Measurements from ENCODE around the gene IQSEC1.

Gene IQSEC1

DNA sequence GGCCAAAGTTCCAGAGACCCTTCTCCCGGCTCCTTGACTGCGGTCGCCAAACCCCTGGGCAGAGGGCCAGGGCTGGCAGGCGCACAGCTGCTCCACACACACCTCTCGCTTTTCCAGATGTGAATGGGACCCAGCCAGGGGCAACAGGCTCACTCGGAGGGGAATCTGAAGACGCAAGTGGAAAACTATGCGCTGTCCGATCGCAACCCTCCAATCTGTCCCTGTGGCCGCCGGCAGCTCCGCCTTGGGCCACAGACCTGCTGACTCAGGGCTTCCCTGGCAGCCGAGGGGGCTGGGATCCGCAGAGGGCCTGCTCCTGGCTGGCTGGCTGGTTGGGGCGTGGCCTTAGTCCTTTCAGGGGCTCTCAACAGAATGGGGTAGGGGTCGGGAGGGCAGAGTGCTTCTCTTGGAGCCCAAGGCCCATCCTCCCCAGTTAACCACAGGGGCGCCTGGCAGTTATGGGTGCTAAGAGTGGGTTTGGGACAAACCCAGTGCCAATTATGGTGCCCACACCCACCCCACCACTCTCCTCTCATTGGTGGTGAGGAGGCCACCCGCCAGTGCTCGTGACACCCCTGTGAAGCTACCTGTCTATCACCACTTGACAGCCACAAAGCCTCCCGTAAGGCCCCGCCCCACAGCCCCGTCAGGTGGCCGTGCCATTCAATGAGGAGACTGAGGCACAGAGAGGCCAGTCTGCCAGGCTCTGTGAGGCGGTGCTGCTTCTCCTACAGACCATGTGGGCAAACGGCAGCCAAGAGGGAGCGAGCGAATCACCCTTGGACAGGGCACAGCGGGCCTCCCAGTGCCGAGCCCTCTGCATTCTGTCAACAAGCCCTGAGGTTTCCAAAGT is 53.8 kb downstream of the IQSEC1 start:
- in situ Hi-C loops (cut with HindIII; ENCODE audit: low sequenced_read_pairs) = no loop called here

DNA sequence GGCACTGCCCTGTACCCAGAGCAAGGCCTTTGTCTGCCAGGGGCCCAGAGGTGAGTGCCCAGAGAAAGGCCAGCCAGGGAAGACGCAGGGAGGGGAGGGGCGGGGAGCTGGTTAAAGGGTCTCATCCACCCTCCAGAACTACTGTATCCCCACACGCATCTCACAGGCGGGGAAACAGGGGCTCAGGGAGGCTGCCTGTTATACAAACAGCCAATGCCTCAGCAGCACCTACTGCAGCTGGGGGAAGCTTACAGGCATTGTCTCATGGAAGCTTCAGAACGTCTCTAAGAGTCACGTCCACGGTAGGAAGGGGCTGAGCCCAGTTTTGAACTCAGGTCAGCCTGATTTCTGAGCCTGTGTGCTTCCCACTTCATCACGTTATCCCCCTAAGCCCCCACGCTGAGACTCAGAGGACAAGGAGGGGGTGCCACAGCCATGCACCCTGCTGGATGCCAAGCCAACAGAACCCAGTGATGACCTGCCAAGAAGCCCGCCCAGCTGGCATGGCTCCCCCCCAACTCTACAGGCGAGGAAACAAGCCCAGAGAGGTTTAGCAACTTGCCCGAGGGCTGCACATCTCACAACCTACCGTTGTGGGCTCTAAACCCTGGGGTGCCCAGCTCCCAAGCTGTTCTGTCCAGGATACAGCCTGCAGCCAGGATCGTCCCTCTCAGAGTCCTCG is 54.5 kb downstream of the IQSEC1 start:
- in situ Hi-C loops (cut with HindIII; ENCODE audit: low sequenced_read_pairs) = no loop called here

DNA sequence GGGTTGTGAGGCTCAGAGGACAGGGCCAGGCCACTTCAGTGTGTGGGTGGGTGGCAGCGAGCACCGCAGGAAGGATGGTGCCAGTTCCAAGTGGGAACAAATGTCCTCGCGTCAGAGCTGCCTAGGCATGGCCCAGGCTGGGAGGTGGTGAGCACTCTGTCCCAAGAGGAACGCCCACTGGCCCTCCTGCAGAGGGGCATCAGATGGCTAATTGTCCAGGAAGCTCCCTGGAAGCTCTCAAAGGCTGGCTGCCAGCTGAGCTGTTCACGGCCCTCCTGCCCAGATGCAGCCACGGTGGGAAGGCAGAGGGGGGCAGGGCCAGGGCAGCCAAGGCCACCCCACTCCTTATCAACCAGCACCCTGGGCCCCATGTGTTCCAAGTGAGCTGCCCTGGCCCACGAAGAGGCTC is 55.2 kb downstream of the IQSEC1 start:
- in situ Hi-C loops (cut with HindIII; ENCODE audit: low sequenced_read_pairs) = no loop called here

DNA sequence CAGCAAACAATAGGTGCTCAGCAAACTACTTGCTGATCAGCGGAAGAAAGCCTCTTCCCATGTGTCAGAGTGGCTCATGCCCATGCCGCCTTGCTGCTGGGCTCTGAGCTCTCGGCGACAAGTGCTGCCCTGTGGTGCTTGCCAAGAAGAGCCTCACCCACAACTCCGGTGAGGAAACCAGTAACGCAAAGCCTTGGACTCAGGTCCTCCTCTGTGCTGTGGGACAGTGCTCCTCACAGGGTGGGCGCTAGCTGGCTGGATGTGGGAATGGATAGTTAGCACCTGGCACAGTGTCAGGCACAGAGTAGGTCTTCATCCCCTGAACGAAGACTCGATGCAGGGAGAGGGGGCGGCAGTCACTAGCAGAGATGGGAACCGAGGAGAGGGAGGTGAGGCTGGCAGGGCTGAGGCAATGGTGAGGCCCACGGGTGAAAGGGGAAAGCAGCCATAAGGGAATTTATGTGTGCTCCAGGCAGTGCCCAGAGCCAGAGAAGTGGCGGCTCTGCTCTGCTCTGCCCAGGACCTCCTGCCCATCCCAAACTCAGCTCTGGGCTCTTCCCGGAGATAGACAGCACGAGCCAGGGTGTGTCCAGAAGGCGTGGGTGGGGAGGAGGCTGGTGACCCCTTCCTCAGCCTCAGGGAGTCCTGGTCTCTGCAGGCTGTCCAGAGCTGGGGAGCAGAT is 55.7 kb downstream of the IQSEC1 start:
- in situ Hi-C loops (cut with HindIII; ENCODE audit: low sequenced_read_pairs) = no loop called here

DNA sequence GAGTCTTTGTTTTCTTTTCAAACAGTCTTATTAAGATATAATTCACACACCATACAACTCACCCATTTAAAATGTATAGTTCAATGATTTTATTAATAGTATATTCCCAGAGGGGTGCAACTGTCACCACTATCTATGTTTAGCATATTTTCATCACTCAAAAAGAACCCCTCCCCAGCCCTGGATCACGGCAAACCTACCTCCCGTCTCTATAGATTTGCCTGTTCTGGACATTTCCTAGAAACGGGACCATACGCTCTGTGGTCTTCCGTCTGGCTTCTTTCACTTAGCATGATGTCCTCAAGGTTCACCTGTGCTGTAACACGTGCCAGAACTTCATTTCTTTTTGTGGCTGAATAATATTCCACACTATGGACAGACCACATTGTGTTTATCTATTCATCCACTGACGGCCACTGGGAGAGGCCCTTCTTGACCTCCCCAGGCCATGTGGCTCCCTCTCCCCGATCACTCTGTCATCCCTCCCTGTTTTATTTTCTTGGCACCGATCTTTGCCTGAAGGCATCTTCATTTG is 56.4 kb downstream of the IQSEC1 start:
- in situ Hi-C loops (cut with HindIII; ENCODE audit: low sequenced_read_pairs) = no loop called here

DNA sequence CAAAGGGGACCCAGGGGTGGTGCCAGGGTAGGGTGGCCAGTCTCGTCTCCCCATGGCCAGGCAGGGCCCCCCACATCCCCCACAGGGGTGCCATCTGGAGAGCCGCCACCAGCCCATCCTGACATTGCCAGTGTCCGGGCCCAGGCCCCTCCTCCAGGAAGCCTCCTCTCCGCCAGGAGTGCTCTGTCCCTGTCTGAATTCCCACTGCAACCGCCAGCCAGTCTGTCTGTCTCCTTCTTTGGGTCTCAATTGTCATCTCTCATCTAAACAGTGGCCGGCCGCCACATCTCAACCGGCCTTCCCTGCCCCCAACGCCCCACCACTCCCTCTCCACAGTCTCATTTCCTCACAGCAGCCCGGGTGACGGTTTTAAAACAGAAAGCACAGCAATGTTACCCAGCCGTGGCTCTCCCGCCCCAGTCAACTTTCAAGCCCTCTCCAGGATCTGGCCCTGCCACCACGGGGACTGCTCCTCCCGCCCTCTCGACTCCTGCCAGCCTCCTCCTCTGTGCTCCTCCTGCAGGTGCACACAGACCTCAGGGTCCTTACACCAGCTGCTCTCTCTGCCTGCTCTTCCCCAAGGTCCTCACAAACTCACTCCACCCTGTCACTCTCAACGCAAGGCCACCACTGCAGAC is 57.0 kb downstream of the IQSEC1 start:
- in situ Hi-C loops (cut with HindIII; ENCODE audit: low sequenced_read_pairs) = no loop called here

DNA sequence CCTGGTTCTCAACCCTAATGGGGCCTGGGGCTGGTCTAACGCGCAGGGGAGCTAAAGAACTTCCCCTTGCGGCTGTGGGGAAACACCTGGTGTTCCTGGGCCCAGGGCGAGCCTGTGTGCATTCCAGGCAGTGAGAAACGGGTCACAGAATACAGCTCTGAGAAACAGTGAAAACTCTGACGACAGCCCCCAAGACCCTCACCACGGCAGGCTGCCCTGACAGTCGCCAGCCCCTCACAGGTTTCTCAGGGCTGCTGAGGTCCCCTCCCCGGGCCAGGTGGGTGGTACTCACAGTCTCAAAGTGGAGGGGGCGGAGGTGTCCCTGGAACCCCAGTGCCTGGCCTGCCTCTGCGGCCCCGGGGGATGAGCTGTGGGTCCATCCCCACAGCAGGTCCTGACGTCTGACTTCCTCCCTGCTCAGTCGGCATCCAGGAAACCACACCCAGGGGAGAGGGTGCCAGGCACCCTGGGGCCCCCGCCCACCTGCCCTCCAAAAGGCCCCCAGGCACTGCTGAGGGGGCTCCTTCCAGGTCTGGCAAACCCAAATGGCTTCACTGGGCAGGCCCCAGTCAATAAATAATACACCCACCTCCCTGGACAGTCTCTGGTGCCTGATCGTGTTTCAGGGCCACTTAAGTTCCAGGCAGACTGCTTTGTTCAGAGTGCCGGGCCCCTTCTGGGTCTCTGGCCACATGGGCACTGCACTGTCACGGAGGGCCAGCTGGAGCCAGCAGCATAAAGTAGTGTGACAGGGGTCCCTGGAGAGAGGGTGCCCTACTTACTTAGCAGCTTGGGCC is 57.7 kb downstream of the IQSEC1 start:
- in situ Hi-C loops (cut with HindIII; ENCODE audit: low sequenced_read_pairs) = no loop called here

DNA sequence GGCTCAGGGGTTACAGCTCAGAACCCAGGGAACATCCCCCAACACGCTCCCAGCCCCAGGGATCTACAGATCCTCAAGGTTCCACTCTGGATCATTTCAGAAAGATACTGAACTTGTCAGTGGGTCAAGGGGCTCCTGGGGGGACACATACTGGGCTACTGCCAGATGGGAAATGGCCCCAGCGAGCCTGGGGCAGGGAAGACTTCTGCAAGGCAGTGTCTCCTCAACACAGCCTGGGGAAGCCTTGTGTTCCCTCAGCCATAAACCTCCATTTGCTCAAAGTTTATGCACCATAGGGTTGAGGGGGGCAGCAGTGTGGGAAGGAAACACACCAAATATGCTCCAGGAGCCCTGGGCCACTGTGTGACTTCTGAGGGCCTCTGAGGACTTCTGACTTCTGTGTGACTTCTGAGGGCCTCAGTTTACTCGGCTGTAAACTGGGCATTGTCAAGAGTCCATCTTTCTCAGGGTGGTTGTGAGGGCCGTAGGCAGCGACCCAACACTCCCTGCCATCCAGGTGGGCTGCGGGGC is 58.4 kb downstream of the IQSEC1 start:
- in situ Hi-C loops (cut with HindIII; ENCODE audit: low sequenced_read_pairs) = no loop called here

DNA sequence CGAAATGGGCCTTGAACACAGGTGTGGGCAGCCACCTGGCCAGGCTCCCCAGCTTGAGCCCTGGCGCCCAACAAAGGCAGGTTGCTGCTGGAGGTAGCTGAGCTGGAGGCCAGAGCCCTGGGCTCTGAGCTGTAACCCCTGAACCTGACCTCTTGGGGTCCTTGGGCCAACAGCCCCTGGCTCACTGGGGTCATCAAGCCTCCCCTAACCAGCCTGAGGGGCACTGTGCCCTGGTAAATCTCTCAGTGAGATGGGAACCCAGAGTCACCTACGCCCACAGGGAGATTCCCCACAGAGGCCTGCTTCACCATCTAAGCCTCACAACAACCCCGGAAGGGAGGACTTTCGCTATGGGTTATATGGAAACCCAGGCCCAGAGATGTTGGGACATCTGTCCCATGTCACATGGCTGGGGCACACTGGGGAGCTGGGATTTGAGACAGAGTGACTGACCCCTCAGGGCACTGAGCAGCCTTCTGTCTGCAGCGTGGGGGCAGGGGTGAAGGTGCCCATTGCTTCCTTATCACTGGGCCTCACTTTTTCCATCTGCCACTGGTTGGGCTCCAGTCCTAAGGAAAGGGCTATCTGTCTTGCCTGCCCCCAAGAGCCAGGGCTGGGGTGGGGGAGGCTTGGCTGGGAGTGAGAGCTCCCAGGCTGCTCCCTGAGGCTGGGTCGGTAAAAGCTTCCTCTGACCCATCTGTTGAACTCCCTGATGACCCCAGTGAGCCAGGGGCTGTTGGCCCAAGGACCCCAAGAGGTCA is 59.1 kb downstream of the IQSEC1 start:
- in situ Hi-C loops (cut with HindIII; ENCODE audit: low sequenced_read_pairs) = no loop called here

DNA sequence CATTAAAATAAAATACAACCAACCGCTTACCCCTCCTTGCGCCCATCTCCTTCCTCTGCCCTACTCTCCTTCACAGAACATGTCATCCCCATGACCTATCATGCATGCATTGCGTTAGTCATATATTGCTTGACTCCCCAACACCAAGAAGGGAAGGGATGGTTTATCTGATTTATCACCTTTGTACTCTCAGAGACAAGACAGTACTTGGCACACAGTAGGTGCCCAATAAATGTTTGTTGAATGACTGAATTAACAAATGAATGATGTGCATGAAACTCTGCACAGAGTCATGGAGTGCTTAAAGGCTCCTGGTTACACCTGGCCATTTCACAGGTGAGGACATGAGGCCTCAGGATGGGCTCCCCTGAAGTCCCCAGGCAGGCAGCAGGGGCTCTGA is 59.7 kb downstream of the IQSEC1 start:
- in situ Hi-C loops (cut with HindIII; ENCODE audit: low sequenced_read_pairs) = no loop called here

DNA sequence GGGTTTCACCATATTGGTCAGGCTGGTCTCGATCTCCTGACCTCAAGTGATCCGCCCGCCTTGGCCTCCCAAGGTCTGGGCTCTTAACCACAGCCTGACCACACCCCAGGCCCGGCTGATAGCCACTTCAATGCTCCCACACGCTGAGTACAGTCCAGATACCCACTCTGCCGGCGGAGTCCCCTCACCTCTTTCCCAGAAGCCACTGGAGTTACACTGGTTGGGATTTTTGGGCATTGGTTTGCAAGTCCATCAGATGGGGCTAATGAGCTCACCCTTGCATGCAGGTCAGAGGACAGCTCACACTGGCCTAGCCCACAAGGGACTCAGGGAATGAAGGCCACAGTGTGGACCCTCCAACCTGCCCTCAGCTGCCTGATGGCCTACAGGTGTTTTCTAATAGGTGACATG is 60.1 kb downstream of the IQSEC1 start:
- in situ Hi-C loops (cut with HindIII; ENCODE audit: low sequenced_read_pairs) = no loop called here

DNA sequence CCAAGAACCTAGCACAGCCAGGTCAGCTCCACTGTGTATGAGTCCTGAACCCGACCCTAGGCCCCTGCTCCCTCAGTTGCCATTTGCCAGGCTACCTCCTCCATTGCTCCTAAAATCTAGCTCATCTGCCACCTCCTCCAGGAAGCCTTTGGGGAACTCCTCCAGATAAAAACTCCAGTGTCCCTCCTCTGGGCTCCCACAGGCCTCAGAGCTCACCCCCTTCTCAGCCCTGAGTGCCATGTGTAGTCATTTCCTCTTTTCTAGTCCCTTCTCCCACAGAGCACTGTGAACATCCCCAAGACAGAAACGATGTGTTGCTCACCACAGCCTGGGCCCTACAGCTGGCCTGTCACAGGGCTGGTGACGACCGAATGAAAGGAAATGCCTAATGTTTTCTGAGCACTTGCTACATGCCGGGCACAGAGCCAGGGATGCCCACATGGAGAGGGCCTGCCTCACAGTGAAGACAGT is 61.0 kb downstream of the IQSEC1 start:
- in situ Hi-C loops (cut with HindIII; ENCODE audit: low sequenced_read_pairs) = no loop called here

DNA sequence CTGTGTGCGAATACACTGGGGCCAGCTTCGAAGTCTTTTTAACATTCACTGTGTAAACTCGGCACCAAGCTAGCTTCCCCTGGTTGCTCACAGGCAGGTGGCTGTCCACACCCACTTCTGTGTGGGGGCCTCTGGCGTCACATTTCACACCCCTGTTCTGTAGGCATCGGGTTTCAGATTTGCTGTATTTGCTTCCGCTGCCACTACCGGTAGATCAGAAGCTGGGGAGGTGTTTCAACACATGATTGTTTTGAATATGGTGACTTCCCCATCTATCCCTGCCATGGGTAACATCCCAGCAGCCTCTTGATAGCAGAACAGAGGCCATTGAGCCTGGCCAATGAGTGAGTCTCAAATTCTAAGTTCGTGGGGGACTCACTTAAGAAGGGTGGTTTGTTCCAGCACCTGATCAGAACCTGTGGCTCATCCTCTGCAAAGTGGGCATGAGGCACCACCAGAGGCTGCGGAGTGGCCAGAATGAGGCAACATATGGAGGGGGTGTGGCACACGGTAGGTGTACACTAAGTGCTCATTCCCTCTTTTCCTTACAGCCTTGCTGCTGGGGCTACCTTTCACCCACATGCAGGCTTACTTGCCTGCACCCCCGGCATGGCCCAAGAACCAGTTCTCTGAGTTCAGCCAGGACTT is 61.5 kb downstream of the IQSEC1 start:
- in situ Hi-C loops (cut with HindIII; ENCODE audit: low sequenced_read_pairs) = no loop called here

DNA sequence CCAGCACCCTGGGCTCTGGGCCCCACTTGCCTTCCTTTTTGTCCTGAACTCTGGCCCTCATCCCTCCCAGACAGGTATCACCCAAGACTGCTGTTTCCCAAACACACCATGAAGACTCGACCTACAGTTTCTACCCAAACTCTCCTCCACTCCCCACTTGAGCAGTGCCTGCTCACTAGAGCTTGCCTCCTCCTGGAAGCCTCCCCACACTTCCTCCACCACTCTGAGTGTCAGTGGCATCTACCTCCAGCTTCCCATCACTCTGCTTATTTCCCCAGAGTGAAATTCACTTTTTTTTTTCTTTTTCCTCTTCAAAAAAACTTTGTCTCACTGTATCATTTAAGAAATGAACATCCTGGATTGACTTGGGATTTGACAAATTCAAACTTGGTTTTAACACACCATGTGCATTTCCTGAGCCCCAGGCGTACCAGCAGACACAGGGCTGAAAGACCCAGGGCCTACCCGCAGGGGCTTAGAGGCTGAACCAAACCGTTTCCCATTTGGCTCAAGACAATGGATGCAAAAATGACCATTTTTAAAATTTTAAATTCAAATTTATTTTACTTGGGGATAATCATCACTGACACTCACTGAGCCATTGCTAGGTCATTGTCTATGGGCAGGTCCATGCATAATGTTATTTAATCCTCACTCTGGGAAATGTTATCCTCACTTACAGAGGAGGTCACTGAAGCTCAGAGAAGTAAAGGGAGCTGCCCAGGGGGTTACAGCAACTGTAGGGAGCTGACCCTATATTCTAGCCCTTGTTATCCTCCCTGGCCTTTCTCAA is 62.3 kb downstream of the IQSEC1 start:
- in situ Hi-C loops (cut with HindIII; ENCODE audit: low sequenced_read_pairs) = no loop called here

DNA sequence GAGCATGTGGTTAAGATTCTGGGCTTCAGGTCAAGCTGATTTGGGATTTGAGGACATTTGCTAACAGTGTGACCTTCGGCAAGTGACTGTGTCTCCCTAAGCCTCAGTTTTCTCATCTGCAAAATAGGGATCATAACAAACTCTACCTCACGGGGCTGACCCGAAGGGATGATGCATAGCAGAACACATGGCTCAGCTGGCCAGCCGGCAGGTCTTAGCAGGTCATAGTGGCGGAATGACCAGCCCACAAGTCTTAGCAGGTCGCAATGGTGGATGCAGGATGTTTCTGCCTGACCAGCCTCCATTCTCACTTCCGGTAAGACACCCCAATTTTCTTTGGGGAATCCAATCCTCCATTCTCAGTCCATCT is 63.3 kb downstream of the IQSEC1 start:
- in situ Hi-C loops (cut with HindIII; ENCODE audit: low sequenced_read_pairs) = no loop called here

DNA sequence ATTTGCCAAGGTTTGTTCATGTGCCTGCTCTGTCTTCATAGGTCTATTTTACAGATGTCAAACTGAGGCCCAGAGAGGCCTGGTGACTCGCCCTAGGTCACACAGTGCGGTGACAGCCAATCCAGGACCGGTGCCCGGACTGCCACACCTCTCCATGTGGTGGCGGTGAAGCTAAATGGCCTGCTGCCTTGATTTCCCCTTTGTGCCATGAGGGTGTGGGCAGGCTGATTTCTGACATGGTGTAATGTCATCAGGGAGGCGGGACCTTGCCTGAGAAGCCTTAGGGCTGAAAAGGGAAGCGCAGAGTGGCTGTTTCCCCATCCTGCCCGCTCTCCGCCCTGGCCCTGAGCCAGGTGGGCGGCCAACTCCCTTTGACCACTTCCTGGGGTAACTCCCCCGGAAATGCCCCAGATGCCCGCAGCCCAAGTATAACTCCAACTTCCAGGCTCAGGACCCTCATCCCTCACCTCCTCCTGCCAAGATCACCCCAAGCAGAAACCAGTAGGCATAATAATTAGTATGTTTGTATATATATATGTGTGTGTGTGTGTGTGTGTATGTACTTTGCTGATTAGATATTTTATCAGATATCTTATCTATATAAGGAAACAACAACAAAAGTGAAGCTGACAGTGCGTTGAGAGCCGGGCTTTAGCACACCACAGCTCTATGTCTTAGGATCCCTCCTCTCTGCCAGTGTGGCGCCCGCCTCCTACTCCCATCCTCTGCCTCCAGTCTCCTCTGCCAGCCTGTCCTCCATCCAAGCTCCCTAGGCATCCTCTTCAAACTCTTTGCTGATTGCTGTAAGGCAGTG is 63.9 kb downstream of the IQSEC1 start:
- in situ Hi-C loops (cut with HindIII; ENCODE audit: low sequenced_read_pairs) = no loop called here
